IPS-18a (cell line): Measurements from ENCODE around the gene OPN1SW.
A peak's percentile ranks its signal among the peaks of the same experiment; 100 is the strongest.

Experiments used
- H3K27ac ChIP-seq: one replicate; pipeline ENCODE4 v1.5.1; 2013; ENCODE audit warnings: low read length
- H3K27me3 ChIP-seq: one replicate; pipeline ENCODE4 v1.6.1; 2013; ENCODE audit warnings: mild to moderate bottlenecking, low read length; ENCODE audit not compliant: control insufficient read depth, insufficient read depth
- H3K36me3 ChIP-seq: one replicate; pipeline ENCODE4 v1.6.1; 2013; ENCODE audit warnings: low read depth, low read length; ENCODE audit not compliant: control insufficient read depth
- H3K4me1 ChIP-seq: one replicate; pipeline ENCODE4 v1.6.1; 2013; ENCODE audit warnings: low read depth, low read length; ENCODE audit not compliant: control insufficient read depth
- H3K4me3 ChIP-seq: one replicate; pipeline ENCODE4 v1.5.1; 2013; ENCODE audit warnings: low read length
- H3K9ac ChIP-seq: one replicate; pipeline ENCODE4 v1.6.1; 2013; ENCODE audit warnings: mild to moderate bottlenecking, low read length, moderate library complexity
- H3K9me3 ChIP-seq: one replicate; pipeline ENCODE4 v1.6.1; 2013; ENCODE audit warnings: low read depth, low read length; ENCODE audit not compliant: control insufficient read depth

OPN1SW gene

GRCh38 chr7:128805225-128805624 is 29.6 kb upstream of the OPN1SW start:
- no peaks in the 10 kb centered on the region for H3K9me3 ChIP-seq
- H3K27me3 ChIP-seq, result no peaks in the 10 kb centered on the region
- no peaks in the 10 kb centered on the region for H3K4me1 ChIP-seq
- H3K4me3 ChIP-seq, result no peak overlapping the region
- peaks cover 52% of the 10 kb centered on the region for H3K36me3 ChIP-seq
- H3K27ac ChIP-seq, result no peak overlapping the region
- H3K9ac ChIP-seq, result no peak overlapping the region

DNA sequence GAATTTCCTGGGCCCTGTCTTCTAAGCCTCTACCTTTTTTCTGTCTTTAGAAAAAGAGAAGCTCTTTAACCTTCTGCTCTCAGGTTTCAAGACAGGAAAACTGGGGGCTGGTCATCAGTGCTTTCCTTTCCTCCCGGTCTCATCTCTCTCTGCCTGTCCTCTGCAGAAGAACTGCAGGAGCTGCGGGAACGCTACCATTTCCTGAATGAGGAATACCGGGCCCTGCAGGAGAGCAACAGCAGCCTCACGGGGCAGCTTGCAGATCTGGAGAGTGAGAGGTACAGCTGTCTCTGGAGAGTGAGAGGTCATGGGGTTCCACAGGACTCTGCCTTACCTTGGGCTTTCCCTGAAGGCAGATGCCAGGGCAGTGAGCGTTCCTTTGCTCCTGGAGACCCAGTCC is 28.9 kb upstream of the OPN1SW start:
- no peak overlapping the region for H3K9ac ChIP-seq
- no peak overlapping the region for H3K27ac ChIP-seq
- H3K36me3 ChIP-seq, result peaks cover 46% of the 10 kb centered on the region

DNA sequence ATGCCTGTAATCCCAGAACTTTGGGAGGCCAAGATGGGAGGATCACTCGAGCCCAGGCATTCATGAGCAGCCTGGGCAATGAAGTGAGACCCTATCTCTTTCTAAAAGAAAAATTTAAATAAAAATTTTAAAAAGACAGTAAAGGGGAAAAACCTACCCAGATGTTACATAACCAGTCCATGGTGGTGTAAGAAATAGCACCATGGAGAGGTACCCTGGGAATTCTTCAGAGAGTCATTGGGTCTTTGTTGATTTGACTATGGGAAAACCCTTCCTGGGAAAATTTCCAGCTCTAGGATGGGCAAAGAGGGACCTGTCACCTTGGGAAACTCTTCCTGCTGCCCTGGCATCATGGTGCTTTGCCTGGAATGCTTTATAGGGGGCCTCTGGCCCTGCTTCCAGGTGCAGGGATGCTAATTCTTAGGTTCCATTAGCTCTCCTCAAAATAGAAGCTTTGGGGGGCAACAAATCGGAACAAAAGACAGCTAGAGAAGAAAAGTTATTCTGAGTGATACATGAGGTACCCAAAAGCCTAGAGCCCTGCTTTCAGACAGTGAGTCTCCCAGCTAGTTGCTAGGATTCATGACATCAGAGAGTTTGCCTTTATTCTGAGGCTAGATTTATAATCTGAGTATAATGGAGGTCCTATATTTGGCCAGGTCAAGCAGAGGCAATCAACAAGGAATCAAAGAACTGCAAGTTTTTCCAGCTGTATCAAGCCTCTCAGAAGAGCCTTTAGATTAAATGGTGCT is 26.2 kb upstream of the OPN1SW start:
- no peaks in the 10 kb centered on the region for H3K4me1 ChIP-seq
- no peaks in the 10 kb centered on the region for H3K9me3 ChIP-seq
- H3K27me3 ChIP-seq, result no peaks in the 10 kb centered on the region
- H3K4me3 ChIP-seq, result no peak overlapping the region
- peaks cover 40% of the 10 kb centered on the region for H3K36me3 ChIP-seq
- no peak overlapping the region for H3K9ac ChIP-seq
- no peak overlapping the region for H3K27ac ChIP-seq

More for the DNA sequence above, 28.9 kb upstream of the OPN1SW start:
- Histone ChIP-seq H3K4me1 (no peaks in the 10 kb centered on the region), H3K4me3 (no peak overlapping the region), H3K27me3 (no peaks in the 10 kb centered on the region), H3K9me3 (no peaks in the 10 kb centered on the region)

GRCh38 chr7:128801003-128801402 is 25.4 kb upstream of the OPN1SW start:
- Histone ChIP-seq H3K9me3 (no peaks in the 10 kb centered on the region), H3K4me3 (no peak overlapping the region), H3K9ac (no peak overlapping the region), H3K27me3 (no peaks in the 10 kb centered on the region), H3K36me3 (peaks cover 33% of the 10 kb centered on the region), H3K4me1 (no peaks in the 10 kb centered on the region), H3K27ac (no peak overlapping the region)

- H3K36me3 ChIP-seq, result peaks cover 28% of the 10 kb centered on the region
- no peaks in the 10 kb centered on the region for H3K4me1 ChIP-seq
- H3K9ac ChIP-seq, result no peak overlapping the region
These were observed 25.0 kb upstream of the OPN1SW start for GRCh38 chr7:128800567-128800966.

GRCh38 chr7:128799451-128799850 is 23.9 kb upstream of the OPN1SW start:
- Histone ChIP-seq H3K4me3 (no peak overlapping the region), H3K27ac (no peak overlapping the region), H3K9me3 (no peaks in the 10 kb centered on the region), H3K27me3 (no peaks in the 10 kb centered on the region), H3K4me1 (peaks cover 7% of the 10 kb centered on the region), H3K36me3 (peaks cover 22% of the 10 kb centered on the region), H3K9ac (no peak overlapping the region)

More at GRCh38 chr7:128800567-128800966, 25.0 kb upstream of the OPN1SW start:
- no peaks in the 10 kb centered on the region for H3K9me3 ChIP-seq
- no peak overlapping the region for H3K27ac ChIP-seq
- no peak overlapping the region for H3K4me3 ChIP-seq
- no peaks in the 10 kb centered on the region for H3K27me3 ChIP-seq

DNA sequence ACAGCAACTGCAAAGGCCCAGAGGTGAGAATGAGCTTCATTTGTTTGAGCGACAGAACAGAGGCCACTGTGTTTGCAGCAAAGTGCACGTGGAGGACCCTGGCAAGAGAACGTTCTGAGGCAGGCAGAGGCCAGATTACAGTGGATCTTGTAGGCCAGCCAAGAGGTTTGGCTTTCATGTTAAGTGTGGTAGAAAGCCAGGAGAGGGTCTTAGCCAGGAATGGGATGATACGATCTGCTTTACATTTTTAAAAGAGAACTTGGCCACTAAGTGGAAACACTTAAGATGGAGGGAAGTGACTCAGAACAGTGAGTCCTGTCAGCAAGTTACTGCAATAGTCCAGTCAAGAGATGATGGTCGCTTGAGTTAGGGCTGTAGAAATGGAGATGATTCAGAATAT is 20.7 kb upstream of the OPN1SW start:
- H3K4me3 ChIP-seq, result no peak overlapping the region
- peaks cover 18% of the 10 kb centered on the region for H3K4me1 ChIP-seq
- no peaks in the 10 kb centered on the region for H3K27me3 ChIP-seq
- peaks cover 9% of the 10 kb centered on the region for H3K36me3 ChIP-seq
- no peaks in the 10 kb centered on the region for H3K9me3 ChIP-seq
- no peak overlapping the region for H3K27ac ChIP-seq
- H3K9ac ChIP-seq, result no peak overlapping the region

- Histone ChIP-seq H3K9ac (no peak overlapping the region), H3K4me1 (peaks cover 20% of the 10 kb centered on the region), H3K27me3 (no peaks in the 10 kb centered on the region), H3K27ac (no peak overlapping the region), H3K36me3 (peaks cover 4% of the 10 kb centered on the region), H3K4me3 (no peak overlapping the region), H3K9me3 (no peaks in the 10 kb centered on the region)
These were observed 19.5 kb upstream of the OPN1SW start for GRCh38 chr7:128795129-128795528.

DNA sequence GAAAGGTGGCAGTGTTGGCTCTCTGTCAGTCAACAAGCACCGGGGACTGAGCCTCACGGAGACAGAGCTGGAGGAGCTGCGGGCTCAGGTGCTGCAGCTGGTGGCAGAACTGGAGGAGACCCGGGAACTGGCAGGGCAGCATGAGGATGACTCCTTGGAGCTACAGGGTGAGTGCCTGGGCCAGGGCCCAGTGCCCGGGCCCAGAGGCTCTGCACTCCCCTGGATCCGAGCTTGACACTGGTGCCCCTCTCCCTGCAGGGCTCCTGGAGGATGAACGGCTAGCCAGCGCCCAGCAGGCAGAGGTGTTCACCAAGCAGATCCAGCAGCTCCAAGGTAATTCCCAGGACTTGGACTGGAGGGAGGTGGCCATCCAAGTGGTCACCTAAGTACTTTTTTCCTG is 18.8 kb upstream of the OPN1SW start:
- H3K27ac ChIP-seq, result no peak overlapping the region
- peaks cover 22% of the 10 kb centered on the region for H3K4me1 ChIP-seq

DNA sequence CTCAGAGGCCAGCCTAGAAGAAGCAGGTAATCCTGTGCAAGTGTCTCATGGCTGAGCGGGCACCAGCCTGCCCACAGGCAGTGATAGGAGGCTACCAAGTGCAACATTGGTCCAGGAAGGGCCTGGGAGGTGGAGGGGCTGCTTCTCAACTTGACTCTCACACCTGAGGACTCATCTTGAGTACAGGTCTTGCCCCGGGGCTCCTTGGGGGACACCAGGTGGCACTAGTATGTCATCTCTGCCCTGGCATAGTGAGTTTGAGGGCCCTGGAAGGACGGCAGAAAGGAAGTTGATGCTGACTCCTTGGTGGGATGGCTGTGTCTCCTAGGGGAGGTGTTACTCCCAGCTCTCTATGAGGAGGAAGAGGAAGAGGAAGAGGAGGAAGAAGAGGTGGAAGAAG is 18.4 kb upstream of the OPN1SW start:
- no peaks in the 10 kb centered on the region for H3K9me3 ChIP-seq
- H3K4me3 ChIP-seq, result no peak overlapping the region
- no peaks in the 10 kb centered on the region for H3K36me3 ChIP-seq
- H3K27me3 ChIP-seq, result no peaks in the 10 kb centered on the region
- H3K9ac ChIP-seq, result no peak overlapping the region
- H3K27ac ChIP-seq, result no peak overlapping the region
- H3K4me1 ChIP-seq, result peaks cover 22% of the 10 kb centered on the region

More for the DNA sequence above, 18.8 kb upstream of the OPN1SW start:
- Histone ChIP-seq H3K9ac (no peak overlapping the region), H3K4me3 (no peak overlapping the region), H3K36me3 (peaks cover 2% of the 10 kb centered on the region), H3K27me3 (no peaks in the 10 kb centered on the region), H3K9me3 (no peaks in the 10 kb centered on the region)

GRCh38 chr7:128793181-128793547 is 17.6 kb upstream of the OPN1SW start:
- H3K9me3 ChIP-seq, result no peaks in the 10 kb centered on the region
- no peaks in the 10 kb centered on the region for H3K36me3 ChIP-seq
- H3K4me1 ChIP-seq, result peaks cover 22% of the 10 kb centered on the region
- no peak overlapping the region for H3K9ac ChIP-seq
- no peak overlapping the region for H3K27ac ChIP-seq
- no peaks in the 10 kb centered on the region for H3K27me3 ChIP-seq
- H3K4me3 ChIP-seq, result no peak overlapping the region

DNA sequence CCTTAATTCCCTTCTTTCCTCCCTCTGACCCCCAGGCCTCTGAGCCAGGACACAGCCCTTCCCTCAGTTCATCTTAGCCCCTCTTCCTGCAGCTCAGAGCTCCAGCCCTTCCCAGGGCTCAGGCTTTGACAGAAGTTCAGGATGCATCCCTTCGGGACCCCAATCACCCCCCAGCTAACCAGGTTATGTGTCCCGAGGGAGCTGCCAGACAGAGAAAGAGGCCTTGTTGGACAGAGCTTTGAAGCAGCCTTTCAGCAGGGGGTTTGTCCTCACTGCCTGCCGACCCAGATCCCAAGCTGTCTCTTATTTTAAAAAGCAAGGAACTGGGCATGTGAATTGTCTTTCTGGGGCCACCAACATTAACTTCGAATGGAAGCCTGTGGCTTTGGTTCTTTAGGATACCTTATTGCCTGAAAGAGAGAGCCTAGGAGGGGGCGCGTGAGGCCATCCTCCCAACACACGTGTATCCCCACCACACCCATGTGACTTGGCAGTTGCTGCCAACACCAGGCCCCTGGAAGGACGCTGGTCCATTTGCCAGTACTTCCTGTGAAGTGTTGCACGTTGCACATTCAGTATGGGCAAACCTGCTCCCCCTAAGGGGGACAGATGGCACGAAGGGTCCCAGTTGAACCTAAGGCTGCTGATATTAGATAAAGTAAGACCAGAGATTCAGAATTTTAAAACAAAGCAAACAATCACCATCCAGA is 17.0 kb upstream of the OPN1SW start:
- Histone ChIP-seq H3K9me3 (no peaks in the 10 kb centered on the region), H3K36me3 (no peaks in the 10 kb centered on the region), H3K9ac (no peak overlapping the region), H3K27ac (no peak overlapping the region), H3K4me3 (peak overlapping the region; percentile 63), H3K4me1 (peaks cover 22% of the 10 kb centered on the region), H3K27me3 (no peaks in the 10 kb centered on the region)
